ENCODE results near the gene CDH3.
A peak's percentile ranks its signal among the peaks of the same experiment; 100 is the strongest.

The CDH3 gene

GRCh38 chr16:68655806-68656205 is 10.7 kb downstream of the CDH3 start:
- peak overlapping the region; percentile 99 for H3K27ac ChIP-seq (ENCODE audit: poor library complexity, severe bottlenecking)
- ATAC-seq (ENCODE audit: low read depth), result no peak
- H3K4me1 ChIP-seq (ENCODE audit: insufficient read depth, poor library complexity, severe bottlenecking), result peaks cover 68% of the 10 kb centered on the region
- DNase-seq (ENCODE audit: low spot score), result no peak
- H3K27me3 ChIP-seq (ENCODE audit: insufficient read depth, poor library complexity, severe bottlenecking), result no peaks in the 10 kb centered on the region
- H3K4me3 ChIP-seq (ENCODE audit: severe bottlenecking), result no peak overlapping the region
- H3K36me3 ChIP-seq (ENCODE audit: low read depth), result peaks cover 74% of the 10 kb centered on the region
- no peak for TF ChIP-seq CTCF (IDR thresholded peaks at IDR 0.05; ENCODE audit: poor library complexity, severe bottlenecking)
- no peaks in the 10 kb centered on the region for H3K9me3 ChIP-seq (ENCODE audit: severe bottlenecking)

GRCh38 chr16:68656751-68657150 is 11.6 kb downstream of the CDH3 start:
- Histone ChIP-seq H3K27ac (ENCODE audit: poor library complexity, severe bottlenecking) (peak overlapping the region; percentile 99), H3K36me3 (ENCODE audit: low read depth) (peaks cover 74% of the 10 kb centered on the region)

GRCh38 chr16:68658341-68658973 is 13.3 kb downstream of the CDH3 start:
- no peak for TF ChIP-seq CTCF (IDR thresholded peaks at IDR 0.05; ENCODE audit: poor library complexity, severe bottlenecking)
- Histone ChIP-seq H3K27ac (ENCODE audit: poor library complexity, severe bottlenecking) (peak overlapping the region; percentile 99), H3K9me3 (ENCODE audit: severe bottlenecking) (no peaks in the 10 kb centered on the region), H3K4me1 (ENCODE audit: insufficient read depth, poor library complexity, severe bottlenecking) (peaks cover 66% of the 10 kb centered on the region), H3K4me3 (ENCODE audit: severe bottlenecking) (no peak overlapping the region), H3K36me3 (ENCODE audit: low read depth) (peaks cover 62% of the 10 kb centered on the region), H3K27me3 (ENCODE audit: insufficient read depth, poor library complexity, severe bottlenecking) (no peaks in the 10 kb centered on the region)
- DNase-seq (ENCODE audit: low spot score) (peak; percentile 98), ATAC-seq (ENCODE audit: low read depth) (peak; percentile 89)

More at GRCh38 chr16:68656751-68657150, 11.6 kb downstream of the CDH3 start:
- no peak for DNase-seq (ENCODE audit: low spot score)
- no peak for TF ChIP-seq CTCF (IDR thresholded peaks at IDR 0.05; ENCODE audit: poor library complexity, severe bottlenecking)
- H3K27me3 ChIP-seq (ENCODE audit: insufficient read depth, poor library complexity, severe bottlenecking), result no peaks in the 10 kb centered on the region
- ATAC-seq (ENCODE audit: low read depth), result no peak
- peaks cover 70% of the 10 kb centered on the region for H3K4me1 ChIP-seq (ENCODE audit: insufficient read depth, poor library complexity, severe bottlenecking)
- H3K4me3 ChIP-seq (ENCODE audit: severe bottlenecking), result no peak overlapping the region
- no peaks in the 10 kb centered on the region for H3K9me3 ChIP-seq (ENCODE audit: severe bottlenecking)

- DNase-seq (ENCODE audit: low spot score) (no peak), ATAC-seq (ENCODE audit: low read depth) (no peak)
- no peaks in the 10 kb centered on the region for H3K9me3 ChIP-seq (ENCODE audit: severe bottlenecking)
- no peak overlapping the region for H3K4me3 ChIP-seq (ENCODE audit: severe bottlenecking)
- H3K27me3 ChIP-seq (ENCODE audit: insufficient read depth, poor library complexity, severe bottlenecking), result no peaks in the 10 kb centered on the region
- peaks cover 70% of the 10 kb centered on the region for H3K4me1 ChIP-seq (ENCODE audit: insufficient read depth, poor library complexity, severe bottlenecking)
- peak overlapping the region; percentile 99 for H3K27ac ChIP-seq (ENCODE audit: poor library complexity, severe bottlenecking)
- TF ChIP-seq CTCF (IDR thresholded peaks at IDR 0.05; ENCODE audit: poor library complexity, severe bottlenecking), result no peak
- H3K36me3 ChIP-seq (ENCODE audit: low read depth), result peaks cover 58% of the 10 kb centered on the region
These were observed 13.9 kb downstream of the CDH3 start for GRCh38 chr16:68658974-68659360.

All from RWPE2 (cell line).